HepG2 (cell line): Measurements from ENCODE around the gene SYT1. TPM values are rescaled to one million over a fixed set of nuclear protein-coding genes. Genes with fewer than 3 reads are reported as not detected.

Experiments used
- ATAC-seq: fragments of 200-7000 bp; cut with Tn5 transposase; 3 replicates; pipeline ENCODE4 v1.9.1; 2020; ENCODE audit warnings: mild to moderate bottlenecking, moderate library complexity
- BruUV-seq: library from RNA; stranded (reverse); fragments of 400-500 nt; replicated peaks from 2 replicates; lab custom pipeline; 2021; lab: Mats Ljungman, UMichigan
- CTCF ChIA-PET: fragments of 300-600 bp; formaldehyde crosslinking; extraction: SDS; loops from one replicate; lab custom pipeline; 2021; ENCODE audit warnings: low total read pairs, inconsistent platforms, low intra/inter-chr PET ratio; lab: Yijun Ruan, JAX
- POLR2A ChIA-PET: fragments of 350-600 bp; sonication (Branson Sonifier 250); formaldehyde crosslinking; loops from one replicate; lab custom pipeline; 2020; ENCODE audit warnings: antibody characterized with exemption, inconsistent platforms; lab: Yijun Ruan, JAX
- DNase-seq: peaks from one replicate; pipeline ENCODE4 v3.0.0-alpha.2; 2015; ENCODE audit warnings: low spot score
- FAIRE-seq: peaks from 3 replicates; lab custom pipeline; 2011; peaks lifted over from hg19 to GRCh38; lab: Jason Lieb, UNC
- H2AFZ ChIP-seq: one replicate; pipeline ENCODE4 v1.6.1; 2011; ENCODE audit warnings: low read length, inconsistent platforms
- H3K27ac ChIP-seq: fragments of 300-600 bp; 3 replicates; pipeline ENCODE4 v1.8.0; 2011; ENCODE audit warnings: mixed run types, mild to moderate bottlenecking, mixed read lengths, low read length, inconsistent platforms; ENCODE audit not compliant: insufficient read depth; ENCODE audit errors: extremely low read length
- H3K27me3 ChIP-seq, 2 experiments: fragments of 200-600 bp in 1 of 2; 2 replicates in 1 of 2; 3 replicates in 1 of 2; pipeline versions ENCODE4 v1.6.0 to v1.8.0; 2011; ENCODE audit warnings: low read length in 2 of 2, mild to moderate bottlenecking in 2 of 2, moderate library complexity in 2 of 2, inconsistent platforms in 1 of 2; ENCODE audit not compliant: insufficient read depth in 2 of 2, control insufficient read depth in 1 of 2
- H3K36me3 ChIP-seq, 2 experiments: fragments of 200-600 bp in 1 of 2; replicated peaks in 1 of 2; 2 replicates in 1 of 2; 3 replicates in 1 of 2; pipeline versions ENCODE4 v1.5.1 to v1.8.0; 2011; ENCODE audit warnings: low read length in 2 of 2, inconsistent platforms in 1 of 2; ENCODE audit not compliant: insufficient read depth in 2 of 2, control insufficient read depth in 1 of 2
- H3K4me1 ChIP-seq: 2 replicates; pipeline ENCODE4 v1.5.1; 2012; ENCODE audit warnings: low read length, inconsistent platforms; ENCODE audit not compliant: insufficient read depth
- H3K4me2 ChIP-seq: 2 replicates; pipeline ENCODE4 v1.6.0; 2011; ENCODE audit warnings: low read depth, low read length, inconsistent platforms
- H3K4me3 ChIP-seq, 3 experiments: fragments of 200-600 bp in 1 of 3; sonication (generic), shearing (Covaris generic) in 1 of 3; replicated peaks in 1 of 3; 2 replicates each; pipeline ENCODE4 v1.5.1; 2011 to 2016; ENCODE audit warnings: low read length in 3 of 3, inconsistent platforms in 2 of 3, low read depth in 2 of 3, mild to moderate bottlenecking in 2 of 3, control low read depth in 1 of 3, mixed read lengths in 1 of 3; ENCODE audit not compliant: insufficient read depth in 1 of 3
- H3K79me2 ChIP-seq: one replicate; pipeline ENCODE4 v1.6.1; 2011; ENCODE audit warnings: low read length, inconsistent platforms; ENCODE audit not compliant: insufficient read depth
- H3K9ac ChIP-seq: 2 replicates; pipeline ENCODE4 v1.6.0; 2011; ENCODE audit warnings: mild to moderate bottlenecking, low read depth, low read length, inconsistent platforms; ENCODE audit not compliant: insufficient read depth
- H3K9me3 ChIP-seq: 2 replicates; pipeline ENCODE4 v1.5.1; 2012; ENCODE audit warnings: mild to moderate bottlenecking, low read length
- H4K20me1 ChIP-seq: 2 replicates; pipeline ENCODE4 v1.6.0; 2011; ENCODE audit warnings: inconsistent platforms, mild to moderate bottlenecking, low read length, moderate library complexity; ENCODE audit not compliant: insufficient read depth
- ASH2L ChIP-seq: fragments of 300-600, 200-600 bp; sonication (generic); IDR thresholded peaks from 2 replicates; pipeline ENCODE4 v1.7.0; 2017; ENCODE audit warnings: low read depth, mild to moderate bottlenecking, moderate library complexity, mixed read lengths, low read length; ENCODE audit not compliant: insufficient read length
- GATA4 ChIP-seq: sonication (generic); IDR thresholded peaks from 2 replicates; pipeline ENCODE4 v1.6.1; 2016; ENCODE audit warnings: antibody characterized with exemption, low read depth, borderline replicate concordance
- GTF3A ChIP-seq: sonication (generic); formaldehyde crosslinking; conservative IDR thresholded peaks from 2 replicates; pipeline ENCODE4 v1.4.0; 2020; ENCODE audit warnings: mild to moderate bottlenecking, missing genetic modification reagents
- HOXA9 ChIP-seq: sonication (generic); formaldehyde crosslinking; IDR thresholded peaks from 2 replicates; pipeline ENCODE4 v1.8.1; 2022; ENCODE audit warnings: missing genetic modification reagents, mild to moderate bottlenecking, moderate library complexity, borderline replicate concordance
- MAX ChIP-seq: IDR thresholded peaks from 2 replicates; pipeline ENCODE4 v1.6.1; 2012; ENCODE audit warnings: inconsistent platforms
- MIER3 ChIP-seq: IDR thresholded peaks from 2 replicates; pipeline ENCODE4 v1.6.1; 2016; ENCODE audit warnings: missing compliant biosample characterization, borderline replicate concordance
- PRDM10 ChIP-seq: sonication (generic); formaldehyde crosslinking; IDR thresholded peaks from 2 replicates; pipeline ENCODE4 v1.4.0; 2020; ENCODE audit warnings: low read depth, missing genetic modification reagents
- PTBP1 ChIP-seq: fragments of 200-400 bp; formaldehyde crosslinking; IDR thresholded peaks from 2 replicates; pipeline ENCODE4 v1.6.1; 2018; ENCODE audit warnings: low read length, low read depth; ENCODE audit not compliant: poor library complexity, severe bottlenecking
- TAF15 ChIP-seq: fragments of 200-400 bp; formaldehyde crosslinking; IDR thresholded peaks from one replicate; pipeline ENCODE4 v1.6.1; 2018; ENCODE audit warnings: mild to moderate bottlenecking, low read depth, low read length; ENCODE audit not compliant: poor library complexity, severe bottlenecking
- ZBTB21 ChIP-seq: sonication (generic); formaldehyde crosslinking; IDR thresholded peaks from 2 replicates; pipeline ENCODE4 v1.4.0; 2020; ENCODE audit warnings: missing genetic modification reagents
- ZNF101 ChIP-seq: sonication (generic); formaldehyde crosslinking; IDR thresholded peaks from 2 replicates; pipeline ENCODE4 v1.4.0; 2020; ENCODE audit warnings: mild to moderate bottlenecking, low read depth, missing genetic modification reagents, borderline replicate concordance
- ZNF264 ChIP-seq: sonication (generic); formaldehyde crosslinking; IDR thresholded peaks from 2 replicates; pipeline ENCODE4 v1.4.0; 2020; ENCODE audit warnings: missing genetic modification reagents
- ZNF326 ChIP-seq: sonication (generic); formaldehyde crosslinking; IDR thresholded peaks from 2 replicates; pipeline ENCODE4 v1.4.0; 2020; ENCODE audit warnings: missing genetic modification reagents, borderline replicate concordance
- ZNF589 ChIP-seq: sonication (generic); formaldehyde crosslinking; conservative IDR thresholded peaks from 2 replicates; pipeline ENCODE4 v1.8.0; 2022; ENCODE audit warnings: mild to moderate bottlenecking, moderate library complexity, missing genetic modification reagents
- ZNF703 ChIP-seq: sonication (generic); formaldehyde crosslinking; IDR thresholded peaks from 2 replicates; pipeline ENCODE4 v1.5.1; 2020; ENCODE audit warnings: missing genetic modification reagents, mild to moderate bottlenecking, moderate library complexity, borderline replicate concordance
- ZNF740 ChIP-seq: sonication (generic); formaldehyde crosslinking; IDR thresholded peaks from 2 replicates; pipeline ENCODE4 v1.4.0; 2020; ENCODE audit warnings: missing genetic modification reagents
- ZNF776 ChIP-seq: sonication (generic); formaldehyde crosslinking; IDR thresholded peaks from 2 replicates; pipeline ENCODE4 v1.4.0; 2020; ENCODE audit warnings: mild to moderate bottlenecking, missing genetic modification reagents
- ZSCAN22 ChIP-seq: sonication (generic); formaldehyde crosslinking; IDR thresholded peaks from 2 replicates; pipeline ENCODE4 v1.4.0; 2020; ENCODE audit warnings: mild to moderate bottlenecking, missing genetic modification reagents
- ZSCAN25 ChIP-seq: sonication (generic); formaldehyde crosslinking; IDR thresholded peaks from 2 replicates; pipeline ENCODE4 v1.8.0; 2022; ENCODE audit warnings: mild to moderate bottlenecking, missing genetic modification reagents
- WGBS: methylation state at CpG from one replicate; pipeline ENCODE4 v1.1.6; 2017; ENCODE audit warnings: low lambda C conversion rate; 5-methylcytosine and 5-hydroxymethylcytosine counted together
- in situ Hi-C: cut with HindIII; loops from 2 replicates; pipeline ENCODE4 v1.10.0; 2017; ENCODE audit warnings: low pct_unique_long_range_greater_than_20kb; ENCODE audit not compliant: extremely low pct_ligation_motif_present
- intact Hi-C: fragments of 100-400 bp; cut with micrococcal nuclease; formaldehyde crosslinking; loops from one replicate; pipeline ENCODE4 v1.10.0; 2022; ENCODE audit not compliant: unreplicated experiment
- polyA plus RNA-seq, 8 experiments: library from polyadenylated mRNA; depleted of rRNA in 3 of 8; stranded (reverse) in 7 of 8; unstranded in 1 of 8; fragments of >200 nt; fragmentation: Illumina TruSeq in 4 of 8; extraction: Trizol in 4 of 8; gene quantifications; 2 replicates each; pipeline versions ENCODE4 v1.2.1 to v1.2.3, GENCODE V29; 2011 to 2016; ENCODE audit warnings: low read depth in 4 of 8, missing spikeins in 1 of 8, mixed read lengths in 1 of 8; ENCODE audit not compliant: insufficient read depth in 1 of 8
- total RNA-seq, 5 experiments: library from RNA; depleted of rRNA; stranded (reverse); fragments of >200 nt; fragmentation: Illumina TruSeq; extraction: Trizol; gene quantifications; 2 replicates each; pipeline ENCODE4 v1.2.3, GENCODE V29; 2016; ENCODE audit warnings: low read depth in 1 of 5

The SYT1 gene
- total and polyA plus RNA-seq, 2 of the 13 experiments (the other 11 are each of a cell fraction or from before 2014, with no cell fraction given), result not detected

- TF ChIP-seq TAF15 (no peak), PTBP1 (no peak), GTF3A (CRISPR knock-in tag) (no peak), ZNF703 (CRISPR knock-in tag) (no peak), GATA4 (no peak), MAX (no peak), ASH2L (no peak), ZNF264 (CRISPR knock-in tag) (no peak), ZSCAN25 (CRISPR knock-in tag) (no peak), ZNF740 (no peak), ZSCAN22 (no peak), ZNF776 (CRISPR knock-in tag) (no peak), ZNF326 (CRISPR knock-in tag) (no peak), ZBTB21 (no peak), MIER3 (no peak), PRDM10 (CRISPR knock-in tag) (no peak), HOXA9 (CRISPR knock-in tag) (no peak), ZNF101 (no peak), ZNF589 (CRISPR knock-in tag) (no peak)
- TF ChIP-seq, all 625 proteins: peak for 0
- no TSS peak for BruUV-seq
- Histone ChIP-seq H3K36me3 (no peaks in the 10 kb centered on the region), H3K79me2 (no peaks in the 10 kb centered on the region), H3K27ac (no peak overlapping the region), H3K4me3 (no peak overlapping the region), H3K4me1 (no peaks in the 10 kb centered on the region), H3K4me2 (no peak overlapping the region), H3K27me3 (no peaks in the 10 kb centered on the region), H3K9ac (no peak overlapping the region), H3K9me3 (no peaks in the 10 kb centered on the region), H4K20me1 (no peaks in the 10 kb centered on the region), H2AFZ (no peak overlapping the region)
- DNase-seq, result no peak
- intact Hi-C loops (no loop called here), in situ Hi-C loops (no loop called here)
- FAIRE-seq, result no peak
- CTCF ChIA-PET, result no interaction called here
- WGBS, result 6% methylated on average over 2 of the region's 2 CpGs
- POLR2A ChIA-PET, result no interaction called here
- no peak for ATAC-seq
Measured at GRCh38 chr12:79008591-79008990, 144.0 kb downstream of the SYT1 start.
